Measurements from ENCODE around the gene COG4. TPM values are rescaled to one million over a fixed set of nuclear protein-coding genes. Genes with fewer than 3 reads are reported as not detected.

Gene COG4
- total RNA-seq, 1 donor from 2014 or later = 45.3 TPM

DNA sequence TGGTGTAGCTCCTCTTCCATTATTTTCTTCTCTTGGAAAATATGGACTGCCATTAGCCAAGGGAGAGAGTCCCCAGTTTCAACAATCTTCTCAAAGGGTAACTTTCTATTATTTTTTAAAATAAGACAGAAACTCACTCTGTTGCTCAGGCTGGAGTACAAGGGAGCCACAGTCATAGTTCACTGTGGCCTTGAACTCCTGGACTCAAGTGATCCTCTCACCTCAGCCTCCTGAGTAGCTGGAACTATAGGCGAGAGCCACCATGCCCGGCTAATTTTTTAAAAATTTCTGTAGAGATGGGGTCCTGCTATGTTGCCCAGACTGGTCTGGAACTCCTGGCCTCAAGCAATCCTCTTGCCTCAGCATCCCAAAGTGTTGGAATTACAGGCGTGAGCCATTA lies 13.1 kb downstream of the COG4 start:
- Histone ChIP-seq H3K27me3 (ENCODE audit: control insufficient read depth, insufficient read depth, low read length) (no peaks in the 10 kb centered on the region), H3K36me3 (ENCODE audit: control insufficient read depth, insufficient read depth, low read length) (peaks cover 14% of the 10 kb centered on the region), H3K4me3 (ENCODE audit: low read depth, low read length) (no peak overlapping the region)
- TF ChIP-seq, protein P1, sequence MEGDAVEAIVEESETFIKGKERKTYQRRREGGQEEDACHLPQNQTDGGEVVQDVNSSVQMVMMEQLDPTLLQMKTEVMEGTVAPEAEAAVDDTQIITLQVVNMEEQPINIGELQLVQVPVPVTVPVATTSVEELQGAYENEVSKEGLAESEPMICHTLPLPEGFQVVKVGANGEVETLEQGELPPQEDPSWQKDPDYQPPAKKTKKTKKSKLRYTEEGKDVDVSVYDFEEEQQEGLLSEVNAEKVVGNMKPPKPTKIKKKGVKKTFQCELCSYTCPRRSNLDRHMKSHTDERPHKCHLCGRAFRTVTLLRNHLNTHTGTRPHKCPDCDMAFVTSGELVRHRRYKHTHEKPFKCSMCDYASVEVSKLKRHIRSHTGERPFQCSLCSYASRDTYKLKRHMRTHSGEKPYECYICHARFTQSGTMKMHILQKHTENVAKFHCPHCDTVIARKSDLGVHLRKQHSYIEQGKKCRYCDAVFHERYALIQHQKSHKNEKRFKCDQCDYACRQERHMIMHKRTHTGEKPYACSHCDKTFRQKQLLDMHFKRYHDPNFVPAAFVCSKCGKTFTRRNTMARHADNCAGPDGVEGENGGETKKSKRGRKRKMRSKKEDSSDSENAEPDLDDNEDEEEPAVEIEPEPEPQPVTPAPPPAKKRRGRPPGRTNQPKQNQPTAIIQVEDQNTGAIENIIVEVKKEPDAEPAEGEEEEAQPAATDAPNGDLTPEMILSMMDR (IDR thresholded peaks at IDR 0.05; ENCODE audit: insufficient read depth, low read length, severe bottlenecking) = no peak
- no peak for FAIRE-seq
- DNase-seq (ENCODE audit: low read depth) = no peak

DNA sequence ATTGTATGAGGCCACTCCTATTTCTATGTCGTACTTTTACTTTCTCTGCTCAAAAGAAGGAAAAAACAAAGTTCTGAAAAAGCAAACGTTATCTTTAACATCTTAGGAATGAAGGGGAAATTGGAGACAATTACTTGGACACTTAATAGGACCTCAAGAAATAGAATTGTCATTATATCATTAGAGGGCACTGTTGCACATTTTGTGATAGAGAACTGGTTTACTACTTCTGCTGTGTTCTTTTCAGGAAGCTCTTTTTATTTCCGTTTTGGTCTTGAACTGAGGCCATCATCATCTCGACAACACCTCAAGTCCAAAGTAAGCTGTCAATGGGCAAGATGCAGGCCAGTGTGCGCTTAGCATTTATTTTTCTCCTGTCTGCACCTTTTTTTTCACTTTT lies 14.6 kb downstream of the COG4 start:
- FAIRE-seq (no peak), DNase-seq (ENCODE audit: low read depth) (peak; percentile 36)
- Histone ChIP-seq H3K36me3 (ENCODE audit: control insufficient read depth, insufficient read depth, low read length) (peaks cover 11% of the 10 kb centered on the region), H3K27me3 (ENCODE audit: control insufficient read depth, insufficient read depth, low read length) (no peaks in the 10 kb centered on the region), H3K4me3 (ENCODE audit: low read depth, low read length) (no peak overlapping the region)
- TF ChIP-seq, protein P1 (IDR thresholded peaks at IDR 0.05; ENCODE audit: insufficient read depth, low read length, severe bottlenecking) = peak; percentile 8

DNA sequence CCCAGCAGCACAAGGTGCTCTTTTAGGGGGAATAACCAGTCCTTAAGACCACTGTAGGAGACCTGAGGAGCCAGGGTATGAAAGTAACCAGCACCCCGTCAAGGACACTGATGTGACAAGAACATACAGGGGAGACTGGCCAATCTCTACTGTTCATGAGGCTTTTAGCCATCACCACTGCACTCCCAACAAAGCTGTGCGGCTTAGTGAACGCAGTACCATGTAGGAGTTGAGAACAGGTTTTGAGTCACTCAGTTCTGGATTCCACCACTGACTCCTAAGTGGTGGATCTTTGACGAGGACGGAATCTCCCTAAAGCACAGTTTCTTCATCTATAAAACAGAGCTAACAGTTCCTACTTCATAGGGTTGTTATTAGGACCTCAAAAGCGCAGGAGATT lies 26.8 kb downstream of the COG4 start:
- FAIRE-seq = no peak

DNA sequence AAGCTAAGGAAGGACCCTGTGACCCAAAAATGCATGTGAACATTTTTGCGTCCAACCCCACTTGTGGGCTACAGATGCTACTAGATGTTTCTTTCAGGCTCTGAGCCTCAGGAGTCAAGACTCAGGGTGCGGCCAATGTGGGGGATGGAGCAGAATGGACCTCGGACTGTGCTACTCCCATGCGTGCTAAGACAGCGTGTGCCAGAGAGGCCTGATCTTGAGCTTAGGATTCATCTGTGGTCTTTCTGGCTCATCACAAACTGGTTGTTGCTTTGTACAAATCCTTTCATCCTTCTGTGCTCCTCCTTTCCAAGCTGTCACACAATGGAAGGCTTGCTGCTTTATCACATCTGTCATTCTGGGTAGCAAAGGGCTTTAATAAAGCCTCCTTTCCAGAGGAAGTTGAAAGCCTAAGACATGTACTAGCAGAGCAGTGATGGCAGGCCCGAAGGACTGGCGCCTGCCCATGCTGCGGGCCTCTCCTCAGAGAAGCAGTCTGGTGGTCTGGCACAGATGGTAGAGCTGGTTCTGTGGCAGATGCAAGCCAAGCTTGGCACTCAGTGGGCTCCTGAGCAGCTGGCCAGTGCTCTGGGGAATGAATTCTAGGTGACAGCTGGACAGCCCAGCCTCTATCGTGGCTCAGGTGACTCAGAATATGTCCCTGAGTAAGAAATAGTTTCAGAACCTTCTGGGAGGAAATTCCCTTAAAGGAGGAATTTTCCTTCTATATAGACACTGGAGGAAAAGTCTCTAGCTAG lies 27.8 kb downstream of the COG4 start:
- H3K4me3 ChIP-seq (ENCODE audit: low read depth, low read length) = no peak overlapping the region
- TF ChIP-seq, protein P1 (IDR thresholded peaks at IDR 0.05; ENCODE audit: insufficient read depth, low read length, severe bottlenecking) = no peak
- FAIRE-seq (no peak), DNase-seq (ENCODE audit: low read depth) (no peak)
- H3K27me3 ChIP-seq (ENCODE audit: control insufficient read depth, insufficient read depth, low read length) = no peaks in the 10 kb centered on the region
- H3K36me3 ChIP-seq (ENCODE audit: control insufficient read depth, insufficient read depth, low read length) = peaks cover 14% of the 10 kb centered on the region

More for the DNA sequence above, 26.8 kb downstream of the COG4 start:
- no peak overlapping the region for H3K4me3 ChIP-seq (ENCODE audit: low read depth, low read length)
- peaks cover 16% of the 10 kb centered on the region for H3K36me3 ChIP-seq (ENCODE audit: control insufficient read depth, insufficient read depth, low read length)
- no peaks in the 10 kb centered on the region for H3K27me3 ChIP-seq (ENCODE audit: control insufficient read depth, insufficient read depth, low read length)
- no peak for DNase-seq (ENCODE audit: low read depth)
- TF ChIP-seq, protein P1 (IDR thresholded peaks at IDR 0.05; ENCODE audit: insufficient read depth, low read length, severe bottlenecking) = no peak

DNA sequence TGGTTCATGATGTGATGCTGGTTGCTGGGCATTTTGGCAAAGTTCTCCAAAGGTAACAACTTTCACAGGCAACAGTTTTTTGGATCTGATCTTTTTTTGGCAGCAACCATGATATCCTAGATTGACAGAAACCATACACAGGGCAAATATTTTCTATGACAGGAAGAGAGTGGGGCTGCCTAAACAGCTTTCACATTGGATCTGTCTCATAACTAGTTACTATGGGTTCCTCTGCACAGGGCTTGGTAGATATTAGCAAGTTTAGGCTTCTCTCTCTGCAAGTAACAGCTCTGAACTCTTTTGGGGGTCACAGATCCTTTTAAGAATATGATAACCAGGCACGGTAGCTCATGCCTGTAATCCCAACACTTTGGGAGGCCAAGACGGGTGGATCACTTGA lies 28.6 kb downstream of the COG4 start:
- Histone ChIP-seq H3K4me3 (ENCODE audit: low read depth, low read length) (no peak overlapping the region), H3K27me3 (ENCODE audit: control insufficient read depth, insufficient read depth, low read length) (no peaks in the 10 kb centered on the region), H3K36me3 (ENCODE audit: control insufficient read depth, insufficient read depth, low read length) (peaks cover 17% of the 10 kb centered on the region)
- TF ChIP-seq, protein P1 (IDR thresholded peaks at IDR 0.05; ENCODE audit: insufficient read depth, low read length, severe bottlenecking) = no peak
- no peak for FAIRE-seq
- no peak for DNase-seq (ENCODE audit: low read depth)
